ENCODE results near the gene SPECC1L.
A peak's percentile ranks its signal among the peaks of the same experiment; 100 is the strongest.

SPECC1L gene

GRCh38 chr22:24437741-24438328 lies 167.2 kb downstream of the SPECC1L start:
- H3K4me2 ChIP-seq (ENCODE audit: insufficient read depth, low read length) = no peak overlapping the region
- H3K9me3 ChIP-seq (ENCODE audit: insufficient read depth, low read length, severe bottlenecking) = no peaks in the 10 kb centered on the region
- TF ChIP-seq EZH2 (IDR thresholded peaks at IDR 0.05; ENCODE audit: borderline replicate concordance, low read depth, low read length, severe bottlenecking) = no peak
- TF ChIP-seq CTCF (IDR thresholded peaks at IDR 0.05; ENCODE audit: borderline replicate concordance, extremely low read depth, low read length, poor library complexity, severe bottlenecking) = peak; percentile 73
- no peak overlapping the region for H3K4me3 ChIP-seq (ENCODE audit: low read depth in 1 of 2, low read length in 2 of 2)
- H3K9ac ChIP-seq (ENCODE audit: low read depth, low read length) = peak overlapping the region; percentile 41
- peak overlapping the region; percentile 95 for H3K27ac ChIP-seq (ENCODE audit: low read length)
- peaks cover 63% of the 10 kb centered on the region for H3K4me1 ChIP-seq (ENCODE audit: insufficient read depth, low read length)
- no peak overlapping the region for H2AFZ ChIP-seq (ENCODE audit: low read depth, low read length)
- peaks cover 4% of the 10 kb centered on the region; the same call in 1 of the 2 replicates for H4K20me1 ChIP-seq (ENCODE audit: insufficient read depth, low read length)
- H3K36me3 ChIP-seq (ENCODE audit: insufficient read depth, low read length) = peaks cover 45% of the 10 kb centered on the region
- peak; percentile 78 for DNase-seq
- peak; percentile 68 for ATAC-seq (ENCODE audit: insufficient read depth, low read depth)
- H3K27me3 ChIP-seq (ENCODE audit: insufficient read depth, low read length, poor library complexity) = no peaks in the 10 kb centered on the region
- H3K79me2 ChIP-seq (ENCODE audit: insufficient read depth, low read length) = peaks cover 14% of the 10 kb centered on the region; the same call in 1 of the 2 replicates

- Histone ChIP-seq H3K79me2 (ENCODE audit: insufficient read depth, low read length) (peaks cover 12% of the 10 kb centered on the region; the same call in 1 of the 2 replicates), H3K9ac (ENCODE audit: low read depth, low read length) (no peak overlapping the region), H2AFZ (ENCODE audit: low read depth, low read length) (no peak overlapping the region), H3K9me3 (ENCODE audit: insufficient read depth, low read length, severe bottlenecking) (no peaks in the 10 kb centered on the region), H3K36me3 (ENCODE audit: insufficient read depth, low read length) (peaks cover 35% of the 10 kb centered on the region), H3K4me1 (ENCODE audit: insufficient read depth, low read length) (peaks cover 38% of the 10 kb centered on the region), H3K4me2 (ENCODE audit: insufficient read depth, low read length) (no peak overlapping the region), H4K20me1 (ENCODE audit: insufficient read depth, low read length) (no peaks in the 10 kb centered on the region), H3K4me3 (ENCODE audit: low read depth in 1 of 2, low read length in 2 of 2) (no peak overlapping the region), H3K27me3 (ENCODE audit: insufficient read depth, low read length, poor library complexity) (no peaks in the 10 kb centered on the region), H3K27ac (ENCODE audit: low read length) (no peak overlapping the region)
- ATAC-seq (ENCODE audit: insufficient read depth, low read depth) = no peak
- no peak for TF ChIP-seq EZH2 (IDR thresholded peaks at IDR 0.05; ENCODE audit: borderline replicate concordance, low read depth, low read length, severe bottlenecking)
- no peak for TF ChIP-seq CTCF (IDR thresholded peaks at IDR 0.05; ENCODE audit: borderline replicate concordance, extremely low read depth, low read length, poor library complexity, severe bottlenecking)
- DNase-seq = no peak
Measured at GRCh38 chr22:24440270-24440717, 169.7 kb downstream of the SPECC1L start.

- Histone ChIP-seq H3K36me3 (ENCODE audit: insufficient read depth, low read length) (peaks cover 31% of the 10 kb centered on the region), H3K9ac (ENCODE audit: low read depth, low read length) (no peak overlapping the region), H2AFZ (ENCODE audit: low read depth, low read length) (no peak overlapping the region), H3K27me3 (ENCODE audit: insufficient read depth, low read length, poor library complexity) (no peaks in the 10 kb centered on the region), H3K4me2 (ENCODE audit: insufficient read depth, low read length) (no peak overlapping the region), H3K4me1 (ENCODE audit: insufficient read depth, low read length) (peaks cover 32% of the 10 kb centered on the region), H3K4me3 (ENCODE audit: low read depth in 1 of 2, low read length in 2 of 2) (no peak overlapping the region), H3K9me3 (ENCODE audit: insufficient read depth, low read length, severe bottlenecking) (no peaks in the 10 kb centered on the region), H3K79me2 (ENCODE audit: insufficient read depth, low read length) (peaks cover 9% of the 10 kb centered on the region; the same call in 1 of the 2 replicates), H3K27ac (ENCODE audit: low read length) (peak overlapping the region; percentile 11; the same call in 1 of the 2 replicates), H4K20me1 (ENCODE audit: insufficient read depth, low read length) (no peaks in the 10 kb centered on the region)
- ATAC-seq (ENCODE audit: insufficient read depth, low read depth) (no peak), DNase-seq (no peak)
- no peak for TF ChIP-seq CTCF (IDR thresholded peaks at IDR 0.05; ENCODE audit: borderline replicate concordance, extremely low read depth, low read length, poor library complexity, severe bottlenecking)
- no peak for TF ChIP-seq EZH2 (IDR thresholded peaks at IDR 0.05; ENCODE audit: borderline replicate concordance, low read depth, low read length, severe bottlenecking)
Measured at GRCh38 chr22:24440718-24441405, 170.2 kb downstream of the SPECC1L start.
